HG02938 (cell line): ENCODE measurements around the gene PNKD.

Experiments
- ATAC-seq: cut with Tn5 transposase; IDR thresholded peaks from one replicate; pipeline ENCODE4 v1.9.1; 2021; ENCODE audit warnings: mild to moderate bottlenecking, moderate library complexity; ENCODE audit not compliant: unreplicated experiment

PNKD gene

GRCh38 chr2:218394298-218395089, 124.2 kb downstream of the PNKD start:
- no peak for ATAC-seq

GRCh38 chr2:218395090-218395444, 124.7 kb downstream of the PNKD start:
- no peak for ATAC-seq

GRCh38 chr2:218395456-218395825, 125.1 kb downstream of the PNKD start:
- ATAC-seq: no peak

GRCh38 chr2:218395826-218396687, 125.7 kb downstream of the PNKD start:
- ATAC-seq: peak; percentile 31
